ENCODE results near the gene FTO.

- TF ChIP-seq CTCF (IDR thresholded peaks at IDR 0.05; ENCODE audit: insufficient read depth, low read length, poor library complexity, severe bottlenecking) (no peak), EZH2phosphoT487 (conservative IDR thresholded peaks at IDR 0.05; ENCODE audit: low read length) (no peak)
Observed at GRCh38 chr16:54027062-54027461, 323.1 kb downstream of the FTO start.
